Measurements from ENCODE around the gene FKBP3. TPM values are rescaled to one million over a fixed set of nuclear protein-coding genes. Genes with fewer than 3 reads are reported as not detected.

Gene FKBP3
- total and polyA plus RNA-seq, 2 of the 13 experiments (the other 11 are each of a cell fraction or from before 2014, with no cell fraction given) = 57.0 to 87.6 TPM

- peak; percentile 4; the same call in 2 of the 3 replicates for ATAC-seq
- intact Hi-C loops (cut with micrococcal nuclease; ENCODE audit: unreplicated experiment) (no loop called here), in situ Hi-C loops (cut with HindIII; ENCODE audit: extremely low pct_ligation_motif_present, low pct_unique_long_range_greater_than_20kb) (no loop called here)
- DNase-seq (ENCODE audit: low spot score) = no peak
- TF ChIP-seq PRDM10 (CRISPR knock-in tag; IDR thresholded peaks at IDR 0.05; ENCODE audit: low read depth) (peak; percentile 72; the same call in 1 of the 2 replicates), ATF1 (CRISPR knock-in tag; IDR thresholded peaks at IDR 0.05) (no peak), ZNF275 (CRISPR knock-in tag; IDR thresholded peaks at IDR 0.05; ENCODE audit: borderline replicate concordance) (0 out of 2 replicates have a peak, but pooled peaks have one; percentile 9), ZNF790 (CRISPR knock-in tag; IDR thresholded peaks at IDR 0.05; ENCODE audit: borderline replicate concordance) (0 out of 2 replicates have a peak, but pooled peaks have one; percentile 57)
- no TSS peak for BruUV-seq (replicated peaks)
- Histone ChIP-seq H4K20me1 (ENCODE audit: insufficient read depth, low read length) (peaks cover 32% of the 10 kb centered on the region), H3K9me3 (ENCODE audit: low read length) (no peaks in the 10 kb centered on the region), H3K27me3 (ENCODE audit: control insufficient read depth in 1 of 2, insufficient read depth in 2 of 2, low read length in 2 of 2) (no peaks in the 10 kb centered on the region), H3K27ac (ENCODE audit: extremely low read length, insufficient read depth, low read length) (no peak overlapping the region), H3K36me3 (replicated peaks in 1 of 2; ENCODE audit: control insufficient read depth in 1 of 2, insufficient read depth in 2 of 2, low read length in 2 of 2) (no peaks in the 10 kb centered on the region), H3K4me3 (replicated peaks in 1 of 3; ENCODE audit: insufficient read depth in 1 of 3, low read depth in 2 of 3, low read length in 3 of 3) (peak overlapping the region; percentile 53 to 81 (median 76)), H3K4me1 (ENCODE audit: insufficient read depth, low read length) (peaks cover 57% of the 10 kb centered on the region), H3K79me2 (ENCODE audit: insufficient read depth, low read length) (peaks cover 46% of the 10 kb centered on the region), H2AFZ (ENCODE audit: low read length) (peak overlapping the region; percentile 98), H3K9ac (ENCODE audit: insufficient read depth, low read depth, low read length) (peak overlapping the region; percentile 67), H3K4me2 (ENCODE audit: low read depth, low read length) (peak overlapping the region; percentile 94)
- POLR2A ChIA-PET = interaction anchor here (1.0 to 1.5 kb wide), 4 partner anchors 51 to 170 kb away, joined by 3 to 5 read pairs (median 4); partner anchors contain the start of genes FKBP3, KLHL28, MIS18BP1 and TOGARAM1
- WGBS (ENCODE audit: low lambda C conversion rate) = 0% methylated on average over 4 of the region's 10 CpGs
- CTCF ChIA-PET (ENCODE audit: low intra/inter-chr PET ratio, low total read pairs) = no interaction called here
- FAIRE-seq = no peak
These were observed 50.7 kb downstream of the FKBP3 start for GRCh38 chr14:45083617-45083975.
